ENCODE measurements around the gene REXO4. TPM values are rescaled to one million over a fixed set of nuclear protein-coding genes. Genes with fewer than 3 reads are reported as not detected.
"Not testable (repeated sequence)": the region's sequence is repeated elsewhere in the genome, so short reads cannot be mapped to it uniquely, and the experiment has no call there.

REXO4 gene
- total RNA-seq, 4 donors from 2014 or later: 12.1 to 21.9 (median 16.0) TPM

GRCh38 chr9:133380734-133381133 lies 37.1 kb downstream of the REXO4 start:
- Histone ChIP-seq H3K4me1 (peaks cover 3 to 8% (median 4%) of the 10 kb centered on the region in 4 donors), H3K4me3 (no peak overlapping the region), H3K27ac (no peak overlapping the region), H3K9me3 (no peaks in the 10 kb centered on the region), H3K27me3 (no peaks in the 10 kb centered on the region), H3K36me3 (no peaks in the 10 kb centered on the region)
- no peak for TF ChIP-seq POLR2A (IDR thresholded peaks at IDR 0.05)
- TF ChIP-seq EP300 (IDR thresholded peaks at IDR 0.05; ENCODE audit: low read depth): no peak
- TF ChIP-seq POLR2AphosphoS5 (IDR thresholded peaks at IDR 0.05): no peak
- no peak for TF ChIP-seq CTCF (IDR thresholded peaks at IDR 0.05)
- in situ Hi-C loops (cut with MboI; ENCODE audit: low pct_ligation_motif_present in 1 of 4, low pct_unique_long_range_greater_than_20kb in 1 of 4, low sequenced_read_pairs in 3 of 4): no loop called here
- WGBS, 2 donors (ENCODE audit: low coverage in 1 of 2): 67 to 85% methylated on average over 4 of the region's 4 CpGs
- intact Hi-C loops (cut with DNase I; ENCODE audit: low total_unique reads): no loop called here
- no peak for DNase-seq

- Histone ChIP-seq H3K27ac (no peak overlapping the region), H3K36me3 (no peaks in the 10 kb centered on the region), H3K4me1 (peaks cover 5 to 12% (median 10%) of the 10 kb centered on the region in 4 donors), H3K9me3 (no peaks in the 10 kb centered on the region), H3K27me3 (no peaks in the 10 kb centered on the region), H3K4me3 (no peak overlapping the region)
- no peak for DNase-seq
- intact Hi-C loops (cut with DNase I; ENCODE audit: low total_unique reads) (no loop called here), in situ Hi-C loops (cut with MboI; ENCODE audit: low pct_ligation_motif_present in 1 of 4, low pct_unique_long_range_greater_than_20kb in 1 of 4, low sequenced_read_pairs in 3 of 4) (no loop called here)
- TF ChIP-seq EP300 (IDR thresholded peaks at IDR 0.05; ENCODE audit: low read depth): no peak
- no peak for TF ChIP-seq CTCF (IDR thresholded peaks at IDR 0.05)
- TF ChIP-seq POLR2A (IDR thresholded peaks at IDR 0.05): no peak
- no peak for TF ChIP-seq POLR2AphosphoS5 (IDR thresholded peaks at IDR 0.05)
- 91 to 100% methylated on average over 1 to 14 of the region's 14 CpGs for WGBS, 2 donors (ENCODE audit: low coverage in 1 of 2)
Measured at GRCh38 chr9:133379153-133380086, 38.4 kb downstream of the REXO4 start.

GRCh38 chr9:133378408-133378962 lies 39.3 kb downstream of the REXO4 start:
- H3K27ac ChIP-seq: no peak overlapping the region
- DNase-seq: no peak
- no peaks in the 10 kb centered on the region for H3K27me3 ChIP-seq
- no peak for TF ChIP-seq EP300 (IDR thresholded peaks at IDR 0.05; ENCODE audit: low read depth)
- TF ChIP-seq POLR2AphosphoS5 (IDR thresholded peaks at IDR 0.05): no peak
- no peak for TF ChIP-seq POLR2A (IDR thresholded peaks at IDR 0.05)
- TF ChIP-seq CTCF (IDR thresholded peaks at IDR 0.05): no peak
- no peaks in the 10 kb centered on the region for H3K9me3 ChIP-seq
- intact Hi-C loops (cut with DNase I; ENCODE audit: low total_unique reads): no loop called here
- in situ Hi-C loops (cut with MboI; ENCODE audit: low pct_ligation_motif_present in 1 of 4, low pct_unique_long_range_greater_than_20kb in 1 of 4, low sequenced_read_pairs in 3 of 4): no loop called here
- no peaks in the 10 kb centered on the region for H3K36me3 ChIP-seq
- no peak overlapping the region for H3K4me3 ChIP-seq
- WGBS, 2 donors (ENCODE audit: low coverage in 1 of 2): 92% methylated on average over 1 of the region's 1 CpG; no CpG with 5 or more reads in 1 of the 2 donors
- peaks cover 8 to 20% (median 16%) of the 10 kb centered on the region in 4 donors for H3K4me1 ChIP-seq

- in situ Hi-C loops (cut with MboI; ENCODE audit: low pct_ligation_motif_present in 1 of 4, low pct_unique_long_range_greater_than_20kb in 1 of 4, low sequenced_read_pairs in 3 of 4): no loop called here
- whole genome bisulfite sequencing, 2 donors (ENCODE audit: low coverage in 1 of 2): 78 to 88% methylated on average over 1 to 6 of the region's 6 CpGs
Measured at GRCh38 chr9:133377721-133378216, 40.0 kb downstream of the REXO4 start.

GRCh38 chr9:133377280-133377679 lies 40.5 kb downstream of the REXO4 start:
- in situ Hi-C loops (cut with MboI; ENCODE audit: low pct_ligation_motif_present in 1 of 4, low pct_unique_long_range_greater_than_20kb in 1 of 4, low sequenced_read_pairs in 3 of 4); DNase-seq; intact Hi-C loops (cut with DNase I; ENCODE audit: low total_unique reads); H3K36me3 ChIP-seq; H3K27me3 ChIP-seq; H3K9me3 ChIP-seq; H3K27ac ChIP-seq; H3K4me3 ChIP-seq: not testable (repeated sequence)
- H3K4me1 ChIP-seq: peaks cover 15 to 32% (median 26%) of the 10 kb centered on the region in 4 donors
- 88 to 93% methylated on average over 5 to 14 of the region's 14 CpGs for WGBS, 2 donors (ENCODE audit: low coverage in 1 of 2)

More at GRCh38 chr9:133377721-133378216, 40.0 kb downstream of the REXO4 start:
- intact Hi-C loops (cut with DNase I; ENCODE audit: low total_unique reads): no loop called here
- no peaks in the 10 kb centered on the region for H3K9me3 ChIP-seq
- H3K36me3 ChIP-seq: no peaks in the 10 kb centered on the region
- no peaks in the 10 kb centered on the region for H3K27me3 ChIP-seq
- no peak overlapping the region for H3K4me3 ChIP-seq
- DNase-seq: no peak
- no peak overlapping the region for H3K27ac ChIP-seq
- peaks cover 10 to 27% (median 21%) of the 10 kb centered on the region in 4 donors for H3K4me1 ChIP-seq
- TF ChIP-seq CTCF (IDR thresholded peaks at IDR 0.05) (no peak), POLR2A (IDR thresholded peaks at IDR 0.05) (no peak), EP300 (IDR thresholded peaks at IDR 0.05; ENCODE audit: low read depth) (no peak), POLR2AphosphoS5 (IDR thresholded peaks at IDR 0.05) (no peak)

Data from transverse colon (tissue), 4 donors.